Choroid plexus epithelial cell (primary cell): ENCODE data around the gene PIK3R5.

Experiments used
- DNase-seq: peaks from one replicate; pipeline ENCODE4 v3.0.0-alpha.2; 2010; ENCODE audit warnings: low read depth
- H3K4me3 ChIP-seq: 2 replicates; pipeline ENCODE4 v1.5.1; 2011; ENCODE audit warnings: low read depth, mild to moderate bottlenecking, control low read depth, low read length, moderate library complexity
- TF ChIP-seq, protein P1 (sequence below): conservative IDR thresholded peaks from 2 replicates; pipeline ENCODE4 v1.5.1; 2011; ENCODE audit warnings: low read depth, mild to moderate bottlenecking, control low read depth, inconsistent platforms, low read length, moderate library complexity

PIK3R5 gene

DNA sequence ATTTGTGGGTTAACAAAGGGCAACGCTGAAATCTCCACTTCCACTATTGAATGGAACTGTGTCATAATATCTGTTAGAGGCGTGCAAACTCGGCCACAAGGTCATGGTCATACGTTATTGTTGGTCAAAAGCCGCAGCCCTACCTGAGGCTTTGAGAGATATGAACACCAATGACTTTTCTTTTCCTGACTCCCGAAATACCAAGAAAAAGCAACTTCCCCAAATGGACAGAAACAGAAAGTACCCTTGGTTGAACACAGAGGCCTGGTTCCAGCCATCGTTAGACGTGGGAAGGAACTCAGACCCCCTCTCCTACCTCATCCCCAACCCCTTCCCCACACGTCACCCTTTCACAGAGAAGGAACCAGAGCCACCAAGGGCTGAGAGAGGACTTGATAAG lies 1.4 kb upstream of the PIK3R5 start:
- no peak overlapping the region for H3K4me3 ChIP-seq
- no peak for DNase-seq
- TF ChIP-seq, protein P1, sequence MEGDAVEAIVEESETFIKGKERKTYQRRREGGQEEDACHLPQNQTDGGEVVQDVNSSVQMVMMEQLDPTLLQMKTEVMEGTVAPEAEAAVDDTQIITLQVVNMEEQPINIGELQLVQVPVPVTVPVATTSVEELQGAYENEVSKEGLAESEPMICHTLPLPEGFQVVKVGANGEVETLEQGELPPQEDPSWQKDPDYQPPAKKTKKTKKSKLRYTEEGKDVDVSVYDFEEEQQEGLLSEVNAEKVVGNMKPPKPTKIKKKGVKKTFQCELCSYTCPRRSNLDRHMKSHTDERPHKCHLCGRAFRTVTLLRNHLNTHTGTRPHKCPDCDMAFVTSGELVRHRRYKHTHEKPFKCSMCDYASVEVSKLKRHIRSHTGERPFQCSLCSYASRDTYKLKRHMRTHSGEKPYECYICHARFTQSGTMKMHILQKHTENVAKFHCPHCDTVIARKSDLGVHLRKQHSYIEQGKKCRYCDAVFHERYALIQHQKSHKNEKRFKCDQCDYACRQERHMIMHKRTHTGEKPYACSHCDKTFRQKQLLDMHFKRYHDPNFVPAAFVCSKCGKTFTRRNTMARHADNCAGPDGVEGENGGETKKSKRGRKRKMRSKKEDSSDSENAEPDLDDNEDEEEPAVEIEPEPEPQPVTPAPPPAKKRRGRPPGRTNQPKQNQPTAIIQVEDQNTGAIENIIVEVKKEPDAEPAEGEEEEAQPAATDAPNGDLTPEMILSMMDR, result no peak

DNA sequence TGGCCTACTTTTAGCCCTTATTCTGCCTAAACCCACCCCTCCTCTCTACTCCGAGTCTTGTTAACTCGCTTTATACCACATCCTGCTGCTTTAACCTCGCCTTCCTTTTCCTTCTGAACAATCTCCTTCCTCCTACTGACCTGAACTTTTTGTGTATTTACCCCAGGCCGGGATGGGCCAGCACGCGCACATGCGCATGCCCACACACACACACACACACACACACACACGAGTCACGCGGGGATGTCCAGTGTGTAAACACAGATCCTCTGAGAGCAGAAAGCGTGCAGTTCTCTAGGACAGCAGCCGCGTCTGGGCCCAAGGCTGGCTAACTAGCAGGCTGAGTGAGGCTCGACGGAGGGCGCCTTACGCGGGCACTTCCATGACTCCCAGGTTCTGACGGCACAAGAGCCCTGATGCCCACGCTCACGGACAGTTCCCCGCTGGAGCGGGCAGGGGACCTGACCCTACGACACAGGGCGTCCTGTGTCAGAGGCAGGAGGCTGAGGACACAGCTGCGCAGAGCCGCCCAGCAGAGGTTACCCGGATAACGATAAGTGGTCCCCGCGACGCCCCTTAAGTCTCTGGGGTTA lies 610 bp downstream of the PIK3R5 start:
- no peak overlapping the region for H3K4me3 ChIP-seq
- no peak for DNase-seq

DNA sequence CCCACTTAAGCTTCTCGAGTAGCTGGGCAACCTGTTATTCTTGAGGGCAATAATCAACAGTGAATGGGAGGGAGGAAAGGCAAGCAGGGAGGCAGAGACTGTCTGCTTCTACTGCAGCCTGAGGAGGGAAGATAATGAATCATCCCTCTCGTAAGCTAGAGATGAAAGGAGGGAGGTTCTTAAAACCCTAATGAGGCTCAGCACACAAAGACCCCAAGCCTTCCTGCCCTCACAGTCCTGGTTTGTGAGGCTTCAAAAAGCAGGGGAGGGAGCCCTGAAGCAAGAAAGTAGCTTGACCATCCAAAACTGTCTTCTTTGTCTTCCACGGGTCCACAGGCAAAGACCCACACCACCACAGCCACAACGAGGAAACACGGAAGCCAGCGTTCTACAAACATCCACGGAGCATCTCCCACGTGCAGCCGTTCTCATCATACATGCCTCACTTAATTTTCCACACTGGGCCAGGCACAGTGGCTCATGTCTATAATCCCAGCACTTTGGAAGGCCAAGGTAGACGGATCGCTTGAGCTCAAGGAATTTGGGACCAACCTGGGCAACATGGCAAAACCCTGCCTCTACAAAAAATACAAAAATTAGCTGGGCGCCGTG lies 1.8 kb downstream of the PIK3R5 start:
- DNase-seq, result no peak
- H3K4me3 ChIP-seq, result no peak overlapping the region

More for the DNA sequence above, 610 bp downstream of the PIK3R5 start:
- TF ChIP-seq, protein P1, result no peak

DNA sequence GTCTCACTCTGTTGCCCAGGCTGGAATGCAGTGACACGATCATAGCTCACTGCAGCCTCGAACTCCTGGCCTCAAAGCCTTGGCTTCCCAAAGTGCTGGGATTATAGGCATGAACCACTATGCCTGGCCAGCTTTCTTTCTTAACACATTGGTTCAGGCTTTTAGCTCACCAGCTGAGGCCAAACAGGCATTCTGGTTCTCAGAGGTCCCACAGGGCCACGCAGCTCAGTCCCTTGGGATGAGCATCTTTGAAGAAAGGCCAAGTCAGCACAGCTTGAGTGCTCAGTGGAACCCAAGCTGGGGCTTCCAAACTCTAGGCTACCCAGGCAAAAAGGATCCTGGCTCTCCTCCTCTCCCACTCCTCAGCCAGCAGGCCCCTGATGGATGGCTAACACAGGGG lies 2.5 kb downstream of the PIK3R5 start:
- no peak for DNase-seq
- TF ChIP-seq, protein P1, result no peak
- no peak overlapping the region for H3K4me3 ChIP-seq

More for the DNA sequence above, 1.8 kb downstream of the PIK3R5 start:
- TF ChIP-seq, protein P1, result no peak

DNA sequence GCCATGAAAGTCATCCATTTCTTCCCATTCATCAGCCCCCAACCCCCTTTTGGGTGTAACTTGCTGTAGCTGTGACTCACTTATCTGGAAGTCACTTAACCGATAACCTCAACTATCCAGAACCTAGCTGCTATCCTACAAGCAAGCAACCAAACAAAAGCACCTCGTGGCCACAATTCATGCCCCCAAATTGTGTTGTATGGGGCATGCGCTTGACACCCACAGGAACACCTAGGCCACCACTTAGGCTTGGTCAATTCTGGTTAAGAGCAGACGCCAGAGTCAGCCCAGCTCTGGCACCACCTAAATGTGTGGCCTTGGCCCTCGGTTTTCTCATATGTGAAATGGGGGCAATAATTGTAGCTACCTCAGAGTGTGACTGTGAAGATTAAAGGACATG lies 3.7 kb downstream of the PIK3R5 start:
- H3K4me3 ChIP-seq, result no peak overlapping the region
- TF ChIP-seq, protein P1, result no peak
- no peak for DNase-seq

DNA sequence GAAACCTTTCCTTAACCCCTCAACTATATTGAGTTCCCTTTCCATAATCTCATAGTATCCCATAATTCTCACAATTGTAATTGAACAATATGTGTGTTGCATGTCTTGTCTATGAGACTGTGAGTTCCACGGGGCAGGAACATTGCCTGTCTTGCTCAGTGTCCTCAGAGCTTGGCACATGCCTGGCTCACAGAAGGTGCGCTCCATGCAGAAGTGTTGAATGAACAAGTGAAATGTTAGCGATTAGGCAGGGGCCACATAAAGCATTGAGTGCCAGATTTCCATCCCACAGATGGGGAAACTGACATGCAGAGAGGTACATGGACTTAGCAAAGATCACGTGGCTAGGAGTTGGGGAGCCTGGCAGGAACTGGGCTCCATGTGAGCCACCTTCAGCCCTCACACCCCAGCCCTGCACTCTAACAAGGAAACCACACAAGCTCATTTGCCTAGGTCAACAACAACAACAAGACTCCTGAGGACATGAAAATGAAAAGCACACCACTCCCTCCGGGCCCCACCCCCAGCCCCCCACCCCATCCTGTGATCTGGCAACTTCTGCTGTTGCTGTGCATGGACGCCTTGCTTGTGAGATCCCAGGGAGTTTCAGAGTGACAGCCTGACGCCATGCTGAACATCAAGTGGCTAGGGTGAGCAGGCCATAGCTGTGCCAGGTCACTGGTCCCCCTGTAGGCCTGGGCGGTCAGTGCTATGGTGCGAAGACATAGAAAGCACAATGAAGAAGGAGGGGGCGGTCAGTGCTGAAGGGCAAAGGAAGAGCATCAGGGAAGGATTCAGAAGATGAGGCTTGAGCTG lies 5.0 kb downstream of the PIK3R5 start:
- H3K4me3 ChIP-seq, result no peak overlapping the region
- TF ChIP-seq, protein P1, result no peak
- no peak for DNase-seq
